Stimulated activated naive B cell treated with anti-CD40 and anti-IgM and Interleukin-4, amounts not matched to agents 10 μg/mL and 1 μg/mL and 100 μg/mL, for 72 hours (primary cell): ENCODE results near the gene NT5DC3.
A peak's percentile ranks its signal among the peaks of the same experiment; 100 is the strongest.

Experiments used
- ATAC-seq, 2 donors: fragments of 150-1000 bp; cut with Tn5 transposase; replicated peaks; 2 replicates each; pipeline ENCODE4 v1.10.0; 2021; ENCODE audit warnings: moderate library complexity in 1 of 2
- DNase-seq: peaks from one replicate; pipeline ENCODE4 v3.0.0; 2021
- H3K27ac Mint-ChIP-seq: one replicate; pipeline ENCODE4 v1.8.0; 2022; ENCODE audit warnings: mild to moderate bottlenecking, mixed read lengths
- H3K27me3 Mint-ChIP-seq, 2 donors: one replicate each; pipeline ENCODE4 v1.8.0; 2022; ENCODE audit warnings: mixed read lengths in 2 of 2
- H3K36me3 Mint-ChIP-seq, 2 donors: one replicate each; pipeline ENCODE4 v1.8.0; 2022; ENCODE audit warnings: mixed read lengths in 2 of 2, mild to moderate bottlenecking in 1 of 2
- H3K4me1 Mint-ChIP-seq, 2 donors: one replicate each; pipeline ENCODE4 v1.8.0; 2022; ENCODE audit warnings: mixed read lengths in 2 of 2, mild to moderate bottlenecking in 1 of 2
- H3K4me3 Mint-ChIP-seq, 2 donors: one replicate each; pipeline ENCODE4 v1.8.0; 2022; ENCODE audit warnings: mild to moderate bottlenecking in 2 of 2, mixed read lengths in 2 of 2, moderate library complexity in 1 of 2
- H3K9me3 Mint-ChIP-seq, 2 donors: one replicate each; pipeline ENCODE4 v1.8.0; 2022; ENCODE audit warnings: mixed read lengths in 2 of 2, mild to moderate bottlenecking in 1 of 2

NT5DC3 gene

GRCh38 chr12:103840876-103841689, at the start of gene NT5DC3:
NT5DC3 (minus strand) TSS chr12:103841234; CDS start chr12:103841156, 78 bp downstream.
- H3K4me1 Mint-ChIP-seq, result peaks cover 21 to 31% of the 10 kb centered on the region in 2 donors
- peak within 1 kb of the TSS; percentile 95 for H3K27ac Mint-ChIP-seq
- DNase-seq (peak; percentile 80), ATAC-seq (peak; percentile 90 to 92)
- H3K27me3 Mint-ChIP-seq, result no peaks in the 10 kb centered on the region
- no peaks in the 10 kb centered on the region for H3K9me3 Mint-ChIP-seq
- H3K36me3 Mint-ChIP-seq, result peaks cover 7 to 15% of the 10 kb centered on the region in 2 donors
- H3K4me3 Mint-ChIP-seq, result peak within 1 kb of the TSS; percentile 86 to 95

- Mint-ChIP-seq H3K4me3 (no peak overlapping the region), H3K36me3 (peaks cover 10% of the 10 kb centered on the region in 2 donors), H3K27ac (no peak overlapping the region), H3K9me3 (no peaks in the 10 kb centered on the region), H3K27me3 (no peaks in the 10 kb centered on the region), H3K4me1 (peaks cover 10 to 12% of the 10 kb centered on the region in 2 donors)
- no peak for ATAC-seq
- DNase-seq, result no peak
Observed at GRCh38 chr12:103887738-103888137, 46.7 kb upstream of the NT5DC3 start.

- H3K9me3 Mint-ChIP-seq, result no peaks in the 10 kb centered on the region
- no peak overlapping the region for H3K4me3 Mint-ChIP-seq
- ATAC-seq (no peak), DNase-seq (no peak)
- H3K4me1 Mint-ChIP-seq, result peaks cover 13 to 16% of the 10 kb centered on the region in 2 donors
- no peaks in the 10 kb centered on the region for H3K27me3 Mint-ChIP-seq
- H3K36me3 Mint-ChIP-seq, result peaks cover 4 to 6% of the 10 kb centered on the region in 2 donors
- H3K27ac Mint-ChIP-seq, result no peak overlapping the region
Observed at GRCh38 chr12:103886195-103886797, 45.3 kb upstream of the NT5DC3 start.

GRCh38 chr12:103884316-103884715, 43.3 kb upstream of the NT5DC3 start:
- no peaks in the 10 kb centered on the region for H3K9me3 Mint-ChIP-seq
- H3K4me3 Mint-ChIP-seq, result peak overlapping the region in 1 of 2 donors; percentile 52
- no peak overlapping the region for H3K27ac Mint-ChIP-seq
- peak; percentile 29 for DNase-seq
- peaks cover 4% of the 10 kb centered on the region in 2 donors for H3K36me3 Mint-ChIP-seq
- H3K27me3 Mint-ChIP-seq, result no peaks in the 10 kb centered on the region
- ATAC-seq, result peak; percentile 34 to 69
- H3K4me1 Mint-ChIP-seq, result peaks cover 27 to 33% of the 10 kb centered on the region in 2 donors

- peaks cover 31 to 37% of the 10 kb centered on the region in 2 donors for H3K4me1 Mint-ChIP-seq
- no peaks in the 10 kb centered on the region for H3K9me3 Mint-ChIP-seq
- H3K4me3 Mint-ChIP-seq, result no peak overlapping the region
- no peak overlapping the region for H3K27ac Mint-ChIP-seq
- peaks cover 4% of the 10 kb centered on the region in 2 donors for H3K36me3 Mint-ChIP-seq
- H3K27me3 Mint-ChIP-seq, result no peaks in the 10 kb centered on the region
- DNase-seq (no peak), ATAC-seq (no peak)
Observed at GRCh38 chr12:103883908-103884307, 42.9 kb upstream of the NT5DC3 start.

GRCh38 chr12:103882861-103883596, 42.0 kb upstream of the NT5DC3 start:
- no peak for ATAC-seq
- H3K27ac Mint-ChIP-seq, result no peak overlapping the region

GRCh38 chr12:103881261-103881660, 40.2 kb upstream of the NT5DC3 start:
- H3K4me3 Mint-ChIP-seq, result no peak overlapping the region
- no peak overlapping the region for H3K27ac Mint-ChIP-seq
- ATAC-seq (peak; percentile 58 to 61), DNase-seq (no peak)
- no peaks in the 10 kb centered on the region for H3K27me3 Mint-ChIP-seq
- peaks cover 34 to 50% of the 10 kb centered on the region in 2 donors for H3K4me1 Mint-ChIP-seq
- H3K9me3 Mint-ChIP-seq, result no peaks in the 10 kb centered on the region
- H3K36me3 Mint-ChIP-seq, result peaks cover 4% of the 10 kb centered on the region in 2 donors

More at GRCh38 chr12:103882861-103883596, 42.0 kb upstream of the NT5DC3 start:
- Mint-ChIP-seq H3K27me3 (no peaks in the 10 kb centered on the region), H3K36me3 (peaks cover 4% of the 10 kb centered on the region in 2 donors), H3K4me3 (no peak overlapping the region), H3K4me1 (peaks cover 35 to 45% of the 10 kb centered on the region in 2 donors), H3K9me3 (no peaks in the 10 kb centered on the region)
- no peak for DNase-seq

- H3K27ac Mint-ChIP-seq, result peak overlapping the region; percentile 65
- ATAC-seq, result peak; percentile 62 to 73
- peaks cover 4% of the 10 kb centered on the region in 2 donors for H3K36me3 Mint-ChIP-seq
- H3K4me3 Mint-ChIP-seq, result peak overlapping the region in 1 of 2 donors; percentile 21
- no peak for DNase-seq
- no peaks in the 10 kb centered on the region for H3K27me3 Mint-ChIP-seq
- H3K9me3 Mint-ChIP-seq, result no peaks in the 10 kb centered on the region
- H3K4me1 Mint-ChIP-seq, result peaks cover 33 to 48% of the 10 kb centered on the region in 2 donors
Observed at GRCh38 chr12:103880299-103881142, 39.5 kb upstream of the NT5DC3 start.

- H3K9me3 Mint-ChIP-seq, result no peaks in the 10 kb centered on the region
- peaks cover 33 to 48% of the 10 kb centered on the region in 2 donors for H3K4me1 Mint-ChIP-seq
- no peak overlapping the region for H3K27ac Mint-ChIP-seq
- ATAC-seq (no peak), DNase-seq (no peak)
- H3K4me3 Mint-ChIP-seq, result no peak overlapping the region
- no peaks in the 10 kb centered on the region for H3K27me3 Mint-ChIP-seq
- H3K36me3 Mint-ChIP-seq, result peaks cover 4% of the 10 kb centered on the region in 2 donors
Observed at GRCh38 chr12:103879878-103880277, 38.8 kb upstream of the NT5DC3 start.

GRCh38 chr12:103879048-103879692, 38.1 kb upstream of the NT5DC3 start:
- ATAC-seq (no peak), DNase-seq (no peak)
- H3K36me3 Mint-ChIP-seq, result peaks cover 2 to 4% of the 10 kb centered on the region in 2 donors
- peak overlapping the region; percentile 6 for H3K27ac Mint-ChIP-seq
- H3K4me3 Mint-ChIP-seq, result no peak overlapping the region
- H3K27me3 Mint-ChIP-seq, result no peaks in the 10 kb centered on the region
- H3K4me1 Mint-ChIP-seq, result peaks cover 30 to 42% of the 10 kb centered on the region in 2 donors
- H3K9me3 Mint-ChIP-seq, result no peaks in the 10 kb centered on the region

- Mint-ChIP-seq H3K4me3 (no peak overlapping the region), H3K9me3 (no peaks in the 10 kb centered on the region), H3K36me3 (peaks cover 2 to 4% of the 10 kb centered on the region in 2 donors), H3K27me3 (no peaks in the 10 kb centered on the region), H3K4me1 (peaks cover 30 to 41% of the 10 kb centered on the region in 2 donors), H3K27ac (no peak overlapping the region)
- peak; percentile 30 for DNase-seq
- ATAC-seq, result peak; percentile 62 to 71
Observed at GRCh38 chr12:103877934-103878510, 37.0 kb upstream of the NT5DC3 start.

GRCh38 chr12:103877288-103877687, 36.3 kb upstream of the NT5DC3 start:
- no peaks in the 10 kb centered on the region for H3K9me3 Mint-ChIP-seq
- peaks cover 1 to 4% of the 10 kb centered on the region in 2 donors for H3K36me3 Mint-ChIP-seq
- ATAC-seq (peak in 1 of 2 donors; percentile 21), DNase-seq (no peak)
- no peak overlapping the region for H3K4me3 Mint-ChIP-seq
- H3K27ac Mint-ChIP-seq, result no peak overlapping the region
- peaks cover 27 to 41% of the 10 kb centered on the region in 2 donors for H3K4me1 Mint-ChIP-seq
- H3K27me3 Mint-ChIP-seq, result no peaks in the 10 kb centered on the region

- Mint-ChIP-seq H3K27me3 (no peaks in the 10 kb centered on the region), H3K4me3 (no peak overlapping the region), H3K27ac (no peak overlapping the region), H3K36me3 (peaks cover 0 to 4% of the 10 kb centered on the region in 2 donors), H3K9me3 (no peaks in the 10 kb centered on the region), H3K4me1 (peaks cover 21 to 31% of the 10 kb centered on the region in 2 donors)
- no peak for DNase-seq
- no peak for ATAC-seq
Observed at GRCh38 chr12:103875666-103876065, 34.6 kb upstream of the NT5DC3 start.
